GM12891 (cell line): ENCODE data around the gene EVC.

ENCODE experiments used
- PAX5 ChIP-seq: IDR thresholded peaks from 2 replicates; pipeline ENCODE4 v1.6.1; 2011; ENCODE audit warnings: low read length, moderate library complexity, mild to moderate bottlenecking; ENCODE audit not compliant: insufficient read depth, severe bottlenecking
- POLR2A ChIP-seq: IDR thresholded peaks from 2 replicates; pipeline ENCODE4 v1.6.1; 2011; ENCODE audit warnings: low read depth, low read length, control low read depth
- POLR2AphosphoS5 ChIP-seq: IDR thresholded peaks from 2 replicates; pipeline ENCODE4 v1.6.1; 2011; ENCODE audit warnings: low read depth, low read length, control low read depth
- SPI1 ChIP-seq: IDR thresholded peaks from 2 replicates; pipeline ENCODE4 v1.6.1; 2011; ENCODE audit warnings: low read depth, low read length, control low read depth
- TAF1 ChIP-seq: IDR thresholded peaks from 2 replicates; pipeline ENCODE4 v1.6.1; 2011; ENCODE audit warnings: low read depth, low read length, control low read depth

DNA sequence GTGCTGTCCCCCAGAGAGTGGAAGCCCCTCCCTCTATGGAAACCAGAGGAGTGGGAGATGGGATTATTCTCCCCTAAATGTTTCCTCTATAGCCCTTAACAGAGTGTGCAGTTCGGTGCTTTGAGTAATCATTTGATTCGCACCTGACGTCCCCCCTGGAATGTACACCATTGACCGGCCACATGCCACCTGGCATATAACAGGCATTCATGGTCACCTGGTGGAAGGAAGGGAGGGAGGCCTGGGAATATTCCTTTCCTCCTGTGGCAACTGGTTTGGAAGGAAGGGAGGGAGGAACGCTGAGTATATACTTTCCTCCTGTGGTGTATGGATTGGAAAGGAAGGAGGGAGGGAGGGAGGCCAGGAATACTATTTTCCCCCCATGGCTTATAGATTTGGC, 104.6 kb downstream of the EVC start:
- TF ChIP-seq SPI1 (no peak), TAF1 (no peak), POLR2AphosphoS5 (no peak), POLR2A (no peak), PAX5 (no peak)
